ENCODE data around the gene RBPJ. TPM values are rescaled to one million over a fixed set of nuclear protein-coding genes. Genes with fewer than 3 reads are reported as not detected.

RBPJ gene
- polyA plus RNA-seq, 1 of the 3 experiments (the other 2 are of a cell fraction): 13.8 TPM

DNA sequence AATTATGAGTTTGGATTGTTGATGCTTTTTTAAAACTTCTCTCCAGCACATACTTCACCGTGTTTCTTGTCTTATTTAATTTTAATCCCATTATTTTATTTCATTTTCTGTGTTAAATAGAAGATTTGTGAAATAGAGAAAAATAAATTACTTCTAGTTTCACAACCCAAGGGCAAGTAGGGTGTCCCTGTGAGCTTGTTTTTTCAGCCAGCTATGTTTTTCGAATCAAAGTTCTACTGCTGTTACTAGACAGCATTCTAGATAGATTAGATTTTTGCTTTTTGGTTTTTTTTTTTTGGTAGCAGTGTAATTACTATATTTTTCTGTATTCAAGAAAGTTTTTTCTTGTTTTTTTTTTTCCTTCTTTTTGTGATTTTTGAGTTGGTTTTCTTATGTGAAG is 59.9 kb downstream of the RBPJ start:
- ChIA-PET CTCF (interaction anchor here (0.9 to 2.1 kb wide), 4 partner anchors 29 to 219 kb away, joined by 3 to 7 read pairs (median 3); no protein-coding TSS in a partner anchor), POLR2A (no interaction called here)
- H3K79me2 ChIP-seq (ENCODE audit: insufficient read depth): peaks cover 49% of the 10 kb centered on the region
- no peak overlapping the region for H3K27ac ChIP-seq (ENCODE audit: low read depth in 2 of 2, low read length in 1 of 2)
- no peaks in the 10 kb centered on the region for H3K9me2 ChIP-seq
- no peak overlapping the region for H3K9ac ChIP-seq
- DNase-seq: no peak
- H3K4me2 ChIP-seq: no peak overlapping the region
- 90% methylated on average over 2 of the region's 2 CpGs for WGBS (ENCODE audit: low lambda C conversion rate)
- no peak overlapping the region for H3K4me3 ChIP-seq (ENCODE audit: low read depth in 2 of 2, low read length in 1 of 2)
- no peaks in the 10 kb centered on the region; the same call in 1 of the 2 replicates for H4K20me1 ChIP-seq (ENCODE audit: insufficient read depth)
- no peaks in the 10 kb centered on the region for H3K36me3 ChIP-seq (replicated peaks in 1 of 2; ENCODE audit: control insufficient read depth in 1 of 2, insufficient read depth in 2 of 2, low read length in 1 of 2)
- no peaks in the 10 kb centered on the region for H3K4me1 ChIP-seq (ENCODE audit: control insufficient read depth in 1 of 2, insufficient read depth in 2 of 2, low read depth in 1 of 2, low read length in 1 of 2)
- H3K27me3 ChIP-seq (ENCODE audit: insufficient read depth): no peaks in the 10 kb centered on the region
- TF ChIP-seq POLR2AphosphoS5 (IDR thresholded peaks at IDR 0.05; ENCODE audit: low read depth, low read length) (no peak), EP300 (IDR thresholded peaks at IDR 0.05; ENCODE audit: borderline replicate concordance in 1 of 2, low read depth in 1 of 2, low read length in 1 of 2) (no peak), YY1 (IDR thresholded peaks at IDR 0.05; ENCODE audit: low read depth) (no peak), RAD21 (IDR thresholded peaks at IDR 0.05; ENCODE audit: low read length) (no peak), NFIC (IDR thresholded peaks at IDR 0.05; ENCODE audit: borderline replicate concordance) (no peak), RFX5 (IDR thresholded peaks at IDR 0.05; ENCODE audit: low read length) (no peak), SIN3A (IDR thresholded peaks at IDR 0.05; ENCODE audit: borderline replicate concordance, low read depth, low read length) (no peak), MEF2A (IDR thresholded peaks at IDR 0.05; ENCODE audit: borderline replicate concordance, low read depth) (no peak), NRF1 (IDR thresholded peaks at IDR 0.05; ENCODE audit: low read depth, low read length) (no peak)
- H3F3A ChIP-seq (replicated peaks; ENCODE audit: insufficient read depth): no peaks in the 10 kb centered on the region
- H2AFZ ChIP-seq (ENCODE audit: low read depth): no peak overlapping the region
- H3K9me3 ChIP-seq: no peaks in the 10 kb centered on the region

DNA sequence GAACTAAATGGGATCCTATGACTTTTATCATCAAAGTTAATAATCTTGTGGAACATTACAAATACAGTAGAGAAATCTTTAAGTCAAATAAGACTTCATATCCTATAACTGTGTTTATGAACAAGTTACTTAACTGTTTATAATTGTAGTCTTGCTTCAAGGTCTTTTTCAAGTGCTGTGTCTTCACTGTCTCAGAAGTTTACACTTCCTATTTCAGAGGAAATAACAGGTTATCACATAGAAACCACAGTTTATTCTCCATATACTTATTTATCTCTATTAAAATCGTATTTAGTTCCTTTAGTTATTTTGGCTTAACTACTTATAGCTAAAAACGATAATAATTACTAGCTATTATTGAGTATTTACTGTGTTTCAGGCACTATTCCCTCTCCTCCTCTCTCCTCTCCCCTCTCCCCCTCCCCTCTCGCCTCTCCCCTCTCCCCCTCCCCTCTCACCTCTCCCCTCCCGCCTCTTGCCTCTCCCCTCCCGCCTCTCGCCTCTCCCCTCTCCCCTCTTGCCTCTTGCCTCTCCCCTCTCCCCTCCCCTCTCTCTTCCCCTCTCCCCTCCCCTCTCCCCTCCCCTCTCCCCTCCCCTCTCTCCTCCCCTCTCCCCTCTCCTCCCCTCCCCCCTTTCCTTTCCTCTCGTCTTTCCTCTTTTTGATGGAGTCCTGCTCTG is 63.7 kb downstream of the RBPJ start:
- Histone ChIP-seq H3K36me3 (replicated peaks in 1 of 2; ENCODE audit: control insufficient read depth in 1 of 2, insufficient read depth in 2 of 2, low read length in 1 of 2) (peaks cover 9 to 24% of the 10 kb centered on the region in 2 experiments), H3K27ac (ENCODE audit: low read depth in 2 of 2, low read length in 1 of 2) (no peak overlapping the region), H3K9me3 (no peaks in the 10 kb centered on the region), H3K79me2 (ENCODE audit: insufficient read depth) (peaks cover 19% of the 10 kb centered on the region), H3K4me1 (ENCODE audit: control insufficient read depth in 1 of 2, insufficient read depth in 2 of 2, low read depth in 1 of 2, low read length in 1 of 2) (no peaks in the 10 kb centered on the region), H3K27me3 (ENCODE audit: insufficient read depth) (no peaks in the 10 kb centered on the region), H2AFZ (ENCODE audit: low read depth) (no peak overlapping the region), H3K4me2 (no peak overlapping the region), H3F3A (replicated peaks; ENCODE audit: insufficient read depth) (no peaks in the 10 kb centered on the region), H3K4me3 (ENCODE audit: low read depth in 2 of 2, low read length in 1 of 2) (no peak overlapping the region), H3K9me2 (no peaks in the 10 kb centered on the region), H3K9ac (no peak overlapping the region), H4K20me1 (ENCODE audit: insufficient read depth) (no peaks in the 10 kb centered on the region)
- ChIA-PET POLR2A (no interaction called here), CTCF (no interaction called here)
- 94% methylated on average over 7 of the region's 7 CpGs for WGBS (ENCODE audit: low lambda C conversion rate)
- no peak for DNase-seq
- TF ChIP-seq SIN3A (IDR thresholded peaks at IDR 0.05; ENCODE audit: borderline replicate concordance, low read depth, low read length) (no peak), TAF1 (IDR thresholded peaks at IDR 0.05; ENCODE audit: borderline replicate concordance, low read depth, low read length) (no peak), EP300 (IDR thresholded peaks at IDR 0.05; ENCODE audit: borderline replicate concordance in 1 of 2, low read depth in 1 of 2, low read length in 1 of 2) (no peak)
- TF ChIP-seq, protein P1, sequence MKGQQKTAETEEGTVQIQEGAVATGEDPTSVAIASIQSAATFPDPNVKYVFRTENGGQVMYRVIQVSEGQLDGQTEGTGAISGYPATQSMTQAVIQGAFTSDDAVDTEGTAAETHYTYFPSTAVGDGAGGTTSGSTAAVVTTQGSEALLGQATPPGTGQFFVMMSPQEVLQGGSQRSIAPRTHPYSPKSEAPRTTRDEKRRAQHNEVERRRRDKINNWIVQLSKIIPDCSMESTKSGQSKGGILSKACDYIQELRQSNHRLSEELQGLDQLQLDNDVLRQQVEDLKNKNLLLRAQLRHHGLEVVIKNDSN (IDR thresholded peaks at IDR 0.05; ENCODE audit: borderline replicate concordance, low read depth): no peak
